ENCODE data around the gene CADM2. TPM values are rescaled to one million over a fixed set of nuclear protein-coding genes. Genes with fewer than 3 reads are reported as not detected.
A peak's percentile ranks its signal among the peaks of the same experiment; 100 is the strongest.

Gene CADM2
- total RNA-seq, 1 experiment from 2014 or later = 3.7 TPM

DNA sequence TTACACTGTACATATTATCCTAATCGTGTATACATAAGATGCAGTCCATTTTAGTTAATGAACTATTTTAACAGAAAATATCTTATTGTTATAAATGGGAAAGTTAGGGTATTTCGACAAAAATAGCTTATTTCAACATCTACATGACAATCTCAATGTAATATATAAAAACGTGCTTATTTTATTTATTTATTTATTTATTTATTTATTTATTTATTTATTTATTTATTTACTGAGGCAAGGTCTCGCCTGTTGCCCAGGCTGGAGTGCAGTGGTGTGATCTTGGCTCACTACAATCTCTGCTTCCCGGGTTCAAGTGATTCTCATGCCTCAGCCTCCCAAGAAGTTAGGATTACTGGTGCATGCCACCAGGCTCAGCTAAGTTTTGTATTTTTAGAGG, 614.2 kb downstream of the CADM2 start:
- Histone ChIP-seq H3K36me3 (ENCODE audit: insufficient read depth, low read length, poor library complexity, severe bottlenecking) (no peaks in the 10 kb centered on the region), H3K27me3 (replicated peaks; ENCODE audit: insufficient read depth, low read depth, low read length, poor library complexity) (no peaks in the 10 kb centered on the region), H3K4me3 (ENCODE audit: low read depth, low read length, poor library complexity, severe bottlenecking) (no peak overlapping the region), H3K27ac (ENCODE audit: low read depth, low read length, poor library complexity, severe bottlenecking) (no peak overlapping the region), H3K9me3 (ENCODE audit: low read depth, low read length, poor library complexity, severe bottlenecking) (no peaks in the 10 kb centered on the region), H3K4me1 (ENCODE audit: insufficient read depth, low read length, poor library complexity, severe bottlenecking) (peaks cover 15% of the 10 kb centered on the region)
- intact Hi-C loops (cut with micrococcal nuclease; ENCODE audit: unreplicated experiment) = no loop called here
- BruUV-seq (replicated peaks) = no TSS peak
- no peak for DNase-seq (ENCODE audit: low spot score)
- TF ChIP-seq EZH2 (IDR thresholded peaks at IDR 0.05; ENCODE audit: borderline replicate concordance, low read depth, low read length, poor library complexity, severe bottlenecking) = no peak
- TF ChIP-seq, protein P1, sequence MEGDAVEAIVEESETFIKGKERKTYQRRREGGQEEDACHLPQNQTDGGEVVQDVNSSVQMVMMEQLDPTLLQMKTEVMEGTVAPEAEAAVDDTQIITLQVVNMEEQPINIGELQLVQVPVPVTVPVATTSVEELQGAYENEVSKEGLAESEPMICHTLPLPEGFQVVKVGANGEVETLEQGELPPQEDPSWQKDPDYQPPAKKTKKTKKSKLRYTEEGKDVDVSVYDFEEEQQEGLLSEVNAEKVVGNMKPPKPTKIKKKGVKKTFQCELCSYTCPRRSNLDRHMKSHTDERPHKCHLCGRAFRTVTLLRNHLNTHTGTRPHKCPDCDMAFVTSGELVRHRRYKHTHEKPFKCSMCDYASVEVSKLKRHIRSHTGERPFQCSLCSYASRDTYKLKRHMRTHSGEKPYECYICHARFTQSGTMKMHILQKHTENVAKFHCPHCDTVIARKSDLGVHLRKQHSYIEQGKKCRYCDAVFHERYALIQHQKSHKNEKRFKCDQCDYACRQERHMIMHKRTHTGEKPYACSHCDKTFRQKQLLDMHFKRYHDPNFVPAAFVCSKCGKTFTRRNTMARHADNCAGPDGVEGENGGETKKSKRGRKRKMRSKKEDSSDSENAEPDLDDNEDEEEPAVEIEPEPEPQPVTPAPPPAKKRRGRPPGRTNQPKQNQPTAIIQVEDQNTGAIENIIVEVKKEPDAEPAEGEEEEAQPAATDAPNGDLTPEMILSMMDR (conservative IDR thresholded peaks at IDR 0.05; ENCODE audit: low read depth, low read length) = no peak
- ChIA-PET CTCF (no interaction called here), POLR2A (ENCODE audit: low non-redundant PET) (no interaction called here)

DNA sequence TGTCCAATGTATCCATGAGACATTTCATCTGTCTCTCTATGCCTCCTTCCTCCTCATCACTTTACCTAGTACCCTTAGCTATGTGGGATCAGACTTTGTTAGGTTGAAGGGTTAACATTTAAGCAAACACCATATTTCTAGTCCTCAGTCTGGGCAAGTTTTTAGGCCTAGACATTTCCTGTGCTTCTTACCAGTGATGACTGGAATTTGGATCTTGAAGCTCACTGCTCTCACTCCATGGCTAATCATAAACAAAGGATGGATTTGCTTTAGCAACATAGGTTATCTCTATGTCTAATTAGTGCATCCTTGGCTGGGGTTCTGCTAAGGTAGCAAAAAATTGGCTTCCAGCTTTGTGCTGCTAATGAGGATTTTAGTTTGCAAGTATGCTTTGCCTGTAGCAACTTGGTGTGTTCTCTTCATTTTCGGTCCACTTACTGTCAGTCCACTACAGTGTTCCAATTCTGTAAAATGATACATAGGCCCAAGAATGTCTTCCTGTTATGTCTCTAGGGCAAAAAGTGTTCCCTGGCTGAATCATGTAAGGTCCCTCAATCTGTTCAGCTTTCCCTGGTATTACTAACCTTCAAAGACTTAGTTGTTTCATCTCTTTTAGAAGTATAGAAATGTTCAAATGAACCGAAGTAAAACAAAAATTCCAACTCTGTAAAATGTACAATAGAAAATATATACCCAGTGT, 615.4 kb downstream of the CADM2 start:
- no TSS peak for BruUV-seq (replicated peaks)
- Histone ChIP-seq H3K27me3 (replicated peaks; ENCODE audit: insufficient read depth, low read depth, low read length, poor library complexity) (no peaks in the 10 kb centered on the region), H3K27ac (ENCODE audit: low read depth, low read length, poor library complexity, severe bottlenecking) (no peak overlapping the region), H3K4me3 (ENCODE audit: low read depth, low read length, poor library complexity, severe bottlenecking) (no peak overlapping the region), H3K4me1 (ENCODE audit: insufficient read depth, low read length, poor library complexity, severe bottlenecking) (peaks cover 24% of the 10 kb centered on the region), H3K9me3 (ENCODE audit: low read depth, low read length, poor library complexity, severe bottlenecking) (no peaks in the 10 kb centered on the region), H3K36me3 (ENCODE audit: insufficient read depth, low read length, poor library complexity, severe bottlenecking) (no peaks in the 10 kb centered on the region)
- CTCF ChIA-PET = interaction anchor here (0.6 kb wide), 1 partner anchor 223 kb away, joined by 4 read pairs; no protein-coding TSS in a partner anchor
- no peak for TF ChIP-seq EZH2 (IDR thresholded peaks at IDR 0.05; ENCODE audit: borderline replicate concordance, low read depth, low read length, poor library complexity, severe bottlenecking)
- TF ChIP-seq, protein P1 (conservative IDR thresholded peaks at IDR 0.05; ENCODE audit: low read depth, low read length) = no peak
- no peak for DNase-seq (ENCODE audit: low spot score)
- intact Hi-C loops (cut with micrococcal nuclease; ENCODE audit: unreplicated experiment) = no loop called here
- POLR2A ChIA-PET (ENCODE audit: low non-redundant PET) = no interaction called here

GRCh38 chr3:85576091-85576690, 617.4 kb downstream of the CADM2 start:
- DNase-seq (ENCODE audit: low spot score) = peak; percentile 79
- ChIA-PET POLR2A (ENCODE audit: low non-redundant PET) (no interaction called here), CTCF (no interaction called here)
- Histone ChIP-seq H3K27me3 (replicated peaks; ENCODE audit: insufficient read depth, low read depth, low read length, poor library complexity) (no peaks in the 10 kb centered on the region), H3K4me1 (ENCODE audit: insufficient read depth, low read length, poor library complexity, severe bottlenecking) (peaks cover 25% of the 10 kb centered on the region), H3K36me3 (ENCODE audit: insufficient read depth, low read length, poor library complexity, severe bottlenecking) (no peaks in the 10 kb centered on the region), H3K9me3 (ENCODE audit: low read depth, low read length, poor library complexity, severe bottlenecking) (no peaks in the 10 kb centered on the region), H3K4me3 (ENCODE audit: low read depth, low read length, poor library complexity, severe bottlenecking) (no peak overlapping the region), H3K27ac (ENCODE audit: low read depth, low read length, poor library complexity, severe bottlenecking) (peak overlapping the region; percentile 73)
- TF ChIP-seq, protein P1 (conservative IDR thresholded peaks at IDR 0.05; ENCODE audit: low read depth, low read length) = peak; percentile 86
- no peak for TF ChIP-seq EZH2 (IDR thresholded peaks at IDR 0.05; ENCODE audit: borderline replicate concordance, low read depth, low read length, poor library complexity, severe bottlenecking)
- intact Hi-C loops (cut with micrococcal nuclease; ENCODE audit: unreplicated experiment) = loop anchor here (5.0 kb wide), 4 partner anchors 226 to 1589 kb away; partner anchors contain the start of gene CADM2
- BruUV-seq (replicated peaks) = no TSS peak

All from A673 (cell line).